GM15510 (cell line): ENCODE results near the gene MSMP.

Source experiments
- POLR2A ChIP-seq: IDR thresholded peaks from 3 replicates; pipeline ENCODE4 v1.6.1; 2011; ENCODE audit warnings: borderline replicate concordance; ENCODE audit not compliant: insufficient read length; ENCODE audit errors: extremely low read depth

The MSMP gene

GRCh38 chr9:35783418-35783817 lies 29.3 kb upstream of the MSMP start:
- TF ChIP-seq POLR2A = no peak

DNA sequence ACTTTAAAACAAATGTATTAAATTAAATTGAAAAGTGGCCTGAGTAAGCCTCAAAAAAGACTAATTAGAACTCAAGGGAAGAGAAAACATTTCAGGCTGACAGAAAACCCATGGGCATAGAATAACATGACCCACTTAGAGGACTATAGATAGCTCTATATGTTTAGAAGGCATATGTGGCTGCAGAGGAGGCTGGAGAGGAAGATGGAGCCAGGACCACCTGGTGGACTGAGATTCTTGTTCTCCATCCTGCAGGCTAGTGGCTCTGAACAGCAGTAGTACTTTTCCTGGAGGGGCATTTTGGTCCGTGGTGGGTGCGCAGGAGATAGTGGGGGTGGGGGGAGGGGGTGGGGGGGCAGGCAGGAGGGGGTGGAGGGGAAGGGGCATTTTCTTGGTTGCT lies 27.0 kb upstream of the MSMP start:
- no peak for TF ChIP-seq POLR2A

DNA sequence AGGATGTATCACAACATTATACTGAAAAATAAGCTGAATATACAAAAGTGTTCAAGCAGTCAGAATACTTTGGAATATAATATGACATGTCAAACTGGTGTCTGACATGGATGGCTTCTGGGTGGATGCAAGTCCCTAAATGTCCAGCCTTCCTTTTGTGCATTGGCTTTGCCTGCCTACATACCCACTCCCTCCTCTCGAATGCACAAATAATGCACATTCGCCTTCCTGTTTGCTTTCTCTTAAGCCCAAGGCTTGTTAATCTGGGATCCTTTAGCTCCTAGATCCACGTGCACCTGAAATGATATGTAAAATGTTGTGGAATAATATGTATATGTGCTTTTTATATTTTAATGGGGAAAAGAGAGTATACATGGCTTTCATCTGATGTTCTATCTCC lies 24.4 kb upstream of the MSMP start:
- no peak for TF ChIP-seq POLR2A

- TF ChIP-seq POLR2A = no peak
Measured at GRCh38 chr9:35776018-35776417, 21.9 kb upstream of the MSMP start.

- TF ChIP-seq POLR2A = no peak
Measured at GRCh38 chr9:35774907-35775635, 21.0 kb upstream of the MSMP start.

GRCh38 chr9:35771943-35772342 lies 17.9 kb upstream of the MSMP start:
- TF ChIP-seq POLR2A = no peak

DNA sequence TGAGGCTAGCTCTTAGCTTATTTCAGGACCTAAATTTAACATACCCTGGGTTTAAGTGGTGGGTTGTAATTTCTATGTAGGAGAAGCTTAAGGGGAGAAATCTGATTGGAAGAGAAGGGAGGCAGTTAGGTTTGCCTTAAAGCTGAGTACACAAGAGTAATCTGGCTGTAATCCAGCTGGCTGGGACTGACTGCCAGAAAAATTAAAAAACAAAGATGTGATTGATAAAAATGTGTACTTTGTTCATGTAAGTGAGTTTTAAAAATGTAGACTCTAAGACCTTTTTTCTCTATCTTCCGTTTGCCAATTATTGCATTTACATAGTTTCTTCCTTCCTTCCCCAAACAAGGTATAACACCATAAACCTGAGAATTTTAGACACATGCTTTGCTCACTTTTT lies 17.5 kb upstream of the MSMP start:
- TF ChIP-seq POLR2A = no peak

DNA sequence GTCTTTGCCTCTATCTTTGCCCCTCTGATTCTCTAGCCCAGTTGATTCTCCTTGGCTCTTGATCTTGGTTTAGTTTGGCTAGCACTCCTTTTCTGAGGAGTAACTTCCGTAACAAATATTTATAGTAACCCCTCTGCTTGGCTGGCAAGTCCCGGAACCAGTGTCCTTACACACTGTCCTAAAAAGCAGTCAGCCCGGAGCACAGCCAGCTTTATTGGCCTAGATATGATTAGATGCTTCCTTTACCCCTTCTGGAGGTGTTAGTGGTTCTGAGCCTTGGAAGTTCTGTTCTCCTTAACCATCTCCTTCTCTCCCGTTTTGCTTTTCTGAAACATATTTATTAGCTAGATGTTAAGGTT lies 17.0 kb upstream of the MSMP start:
- TF ChIP-seq POLR2A = no peak

- no peak for TF ChIP-seq POLR2A
Measured at GRCh38 chr9:35769763-35770162, 15.7 kb upstream of the MSMP start.

- no peak for TF ChIP-seq POLR2A
Measured at GRCh38 chr9:35767458-35767857, 13.4 kb upstream of the MSMP start.

GRCh38 chr9:35766997-35767396 lies 12.9 kb upstream of the MSMP start:
- no peak for TF ChIP-seq POLR2A

- no peak for TF ChIP-seq POLR2A
Measured at GRCh38 chr9:35763803-35764202, 9.7 kb upstream of the MSMP start.

- no peak for TF ChIP-seq POLR2A
Measured at GRCh38 chr9:35763181-35763580, 9.1 kb upstream of the MSMP start.

DNA sequence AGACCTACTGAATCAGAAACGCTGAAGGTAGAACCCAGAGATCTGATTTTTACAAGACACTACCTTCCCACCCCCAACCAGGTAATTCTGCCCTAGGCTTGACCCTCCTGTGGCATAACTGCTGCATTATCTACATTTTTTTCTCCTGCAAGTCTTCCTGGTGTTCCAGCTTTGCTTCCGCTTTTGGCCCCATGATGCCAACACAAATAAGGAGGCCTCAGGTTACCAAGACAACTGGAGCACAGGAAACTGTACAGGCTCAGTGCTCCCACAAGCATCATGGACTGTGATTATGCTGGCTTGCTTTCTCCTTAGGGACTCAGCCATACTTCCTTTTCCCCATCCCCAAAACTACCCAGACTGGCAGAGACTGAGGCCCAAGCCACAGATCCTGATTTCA lies 6.6 kb upstream of the MSMP start:
- no peak for TF ChIP-seq POLR2A

DNA sequence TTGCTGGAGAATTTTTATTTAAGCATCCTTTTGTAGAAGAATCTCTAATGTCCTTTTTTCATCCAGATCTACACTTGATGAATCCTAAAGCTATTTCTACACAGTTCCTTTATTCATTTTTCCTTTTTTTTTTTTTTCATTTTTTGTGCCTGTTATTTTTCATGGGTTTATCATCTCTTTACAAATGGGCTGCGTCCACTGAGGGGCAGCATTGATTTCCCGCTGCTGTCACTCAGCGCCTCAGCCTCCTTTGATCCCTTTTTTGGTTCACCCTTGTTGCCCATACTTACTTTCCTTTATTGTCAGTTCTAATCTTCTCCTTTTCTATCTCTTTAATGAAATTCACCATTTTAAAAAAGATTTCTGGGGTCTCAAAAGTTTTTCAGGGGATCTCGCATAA lies 5.7 kb upstream of the MSMP start:
- TF ChIP-seq POLR2A = no peak

DNA sequence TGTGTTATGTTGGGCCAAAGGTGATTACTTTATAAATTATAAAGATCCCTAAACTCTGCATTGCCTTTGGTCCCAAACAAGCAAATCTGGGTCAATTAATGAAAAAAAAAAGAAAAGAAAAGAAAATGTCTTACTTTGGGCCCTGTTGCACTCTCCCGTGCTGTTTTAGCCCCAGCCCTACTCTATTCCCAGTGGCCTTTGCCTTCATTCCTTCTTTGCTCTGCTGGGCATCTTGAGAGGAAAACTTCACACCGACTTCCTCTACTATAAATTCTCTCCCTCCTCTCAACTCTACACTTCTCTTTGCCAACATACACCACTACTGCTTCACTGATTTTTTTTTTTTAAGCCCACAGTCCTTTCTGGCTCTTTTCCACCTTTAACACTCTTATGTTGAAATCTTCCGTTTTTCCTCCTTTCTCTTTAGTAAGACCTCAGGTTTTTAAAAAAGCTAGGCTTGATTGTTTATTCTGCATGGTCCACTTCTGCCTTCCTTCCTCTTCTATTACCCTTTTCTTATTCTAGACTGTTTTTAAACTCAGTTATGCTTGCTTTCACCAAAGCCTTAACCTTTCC lies 4.5 kb upstream of the MSMP start:
- TF ChIP-seq POLR2A = no peak

DNA sequence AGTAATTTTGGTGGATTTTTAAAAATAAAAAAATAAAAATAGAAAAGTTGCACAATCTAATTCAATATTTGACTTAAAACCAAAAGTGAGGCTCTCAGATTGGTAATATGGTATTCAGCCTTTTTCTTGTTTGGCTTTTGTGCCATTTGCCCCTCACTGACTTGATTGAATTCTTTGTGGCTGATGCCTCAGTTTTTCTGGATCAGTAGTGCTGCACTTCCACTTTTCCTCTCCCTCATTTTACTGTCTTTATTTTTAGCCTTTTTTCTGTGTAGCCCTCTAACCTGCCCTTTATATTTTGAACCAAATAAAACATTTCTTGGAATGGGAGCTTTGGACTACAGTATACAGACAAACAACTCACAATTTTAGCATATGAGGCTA lies 3.8 kb upstream of the MSMP start:
- TF ChIP-seq POLR2A = no peak

DNA sequence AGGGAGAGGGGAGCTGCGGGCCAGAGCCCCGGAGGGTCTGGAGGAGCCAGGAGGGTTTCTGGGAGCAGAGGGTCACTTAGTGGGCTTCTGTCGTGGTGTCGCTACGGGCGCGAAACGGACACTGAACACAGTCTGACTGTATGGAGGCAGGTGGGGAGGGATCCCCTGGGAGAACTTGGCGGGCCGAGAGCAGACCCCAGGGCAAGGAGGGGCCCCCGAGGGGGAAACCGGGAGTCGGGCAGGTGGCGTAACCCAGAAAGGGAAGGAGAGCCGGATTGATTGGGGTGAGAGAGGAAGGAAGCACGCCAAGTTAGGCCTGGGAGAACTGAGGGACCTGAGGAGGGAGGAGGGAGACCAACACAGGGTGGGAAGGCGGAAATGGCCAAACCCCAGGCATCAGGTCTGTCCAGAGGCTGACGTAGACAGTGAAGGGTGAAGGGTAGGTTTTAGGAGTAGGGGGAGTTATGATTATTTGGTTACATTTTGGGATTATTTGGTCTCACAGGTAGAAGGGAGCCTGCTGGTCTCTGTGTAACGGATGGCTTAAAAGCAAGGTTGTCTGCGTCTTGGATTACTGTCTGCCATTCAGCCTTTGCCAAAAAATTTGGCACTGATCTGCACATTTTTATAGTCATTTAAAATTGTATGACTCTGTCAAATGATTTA lies 3.3 kb upstream of the MSMP start:
- peak; percentile 52 for TF ChIP-seq POLR2A
